GM18498 (cell line): ENCODE measurements around the gene THADA.
A peak's percentile ranks its signal among the peaks of the same experiment; 100 is the strongest.
"Not testable (repeated sequence)": the region's sequence is repeated elsewhere in the genome, so short reads cannot be mapped to it uniquely, and the experiment has no call there.

Experiments
- ATAC-seq: cut with Tn5 transposase; IDR thresholded peaks from one replicate; pipeline ENCODE4 v1.9.1; 2021; ENCODE audit warnings: mild to moderate bottlenecking, moderate library complexity; ENCODE audit not compliant: unreplicated experiment

The THADA gene

DNA sequence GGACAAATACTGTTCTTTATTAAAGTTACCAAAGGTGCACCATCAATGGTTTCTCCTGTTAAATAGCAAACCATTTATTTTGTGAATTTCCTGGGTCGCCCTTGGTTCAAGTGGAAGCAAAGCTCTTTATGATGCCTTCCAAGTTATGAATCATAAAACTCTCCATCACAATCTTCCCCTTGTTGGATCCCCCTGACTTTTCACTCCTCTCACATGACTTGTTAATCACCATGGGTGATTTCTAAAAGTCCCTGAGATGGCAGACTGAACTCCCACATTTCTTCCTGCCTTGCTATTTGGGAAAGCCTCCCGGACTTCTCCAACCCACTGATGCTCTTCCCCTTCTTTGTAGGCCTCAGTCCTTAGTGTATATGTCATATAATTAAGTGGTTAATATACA, 176.0 kb downstream of the THADA start:
- no peak for ATAC-seq

GRCh38 chr2:43419243-43419642, 176.6 kb downstream of the THADA start:
- ATAC-seq: no peak

GRCh38 chr2:43418680-43419079, 177.2 kb downstream of the THADA start:
- no peak for ATAC-seq

DNA sequence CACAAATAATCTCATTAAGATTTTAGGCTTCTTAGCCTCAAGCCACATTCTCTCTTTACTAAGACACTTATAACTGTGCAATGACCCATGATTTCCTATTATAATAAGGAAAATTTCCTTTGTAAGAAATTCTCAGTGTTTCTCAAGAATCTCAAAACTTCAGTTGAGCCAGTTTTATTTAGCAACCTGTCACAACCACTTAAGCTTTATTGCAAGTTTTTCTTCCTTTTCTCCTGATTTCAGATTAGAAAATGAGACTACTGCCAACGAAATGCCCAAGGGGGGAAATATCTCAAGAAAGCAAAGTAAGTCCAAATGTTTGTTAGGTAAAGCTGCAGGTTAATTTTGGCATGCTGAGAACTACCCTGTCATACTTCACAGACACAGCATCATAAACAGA, 178.5 kb downstream of the THADA start:
- no peak for ATAC-seq

DNA sequence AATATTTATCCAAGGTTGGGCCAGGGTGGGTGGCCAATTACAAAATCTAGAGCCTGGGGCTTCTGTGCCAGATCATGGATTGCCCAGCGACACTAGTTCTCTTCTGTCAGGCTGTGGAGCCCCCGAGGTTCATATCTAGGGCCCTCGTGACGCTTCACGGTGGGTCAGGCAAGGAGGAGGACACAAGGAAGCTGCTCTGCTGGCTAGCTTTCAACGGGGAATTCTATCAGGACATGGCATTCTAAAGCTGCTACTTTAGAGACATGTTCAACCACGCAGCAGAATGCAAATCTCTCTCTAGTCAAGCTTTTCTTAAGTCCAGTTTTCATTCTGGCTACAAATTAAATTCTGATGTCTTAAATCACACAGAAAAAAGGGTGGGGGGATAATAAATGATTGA, 180.2 kb downstream of the THADA start:
- ATAC-seq: no peak

DNA sequence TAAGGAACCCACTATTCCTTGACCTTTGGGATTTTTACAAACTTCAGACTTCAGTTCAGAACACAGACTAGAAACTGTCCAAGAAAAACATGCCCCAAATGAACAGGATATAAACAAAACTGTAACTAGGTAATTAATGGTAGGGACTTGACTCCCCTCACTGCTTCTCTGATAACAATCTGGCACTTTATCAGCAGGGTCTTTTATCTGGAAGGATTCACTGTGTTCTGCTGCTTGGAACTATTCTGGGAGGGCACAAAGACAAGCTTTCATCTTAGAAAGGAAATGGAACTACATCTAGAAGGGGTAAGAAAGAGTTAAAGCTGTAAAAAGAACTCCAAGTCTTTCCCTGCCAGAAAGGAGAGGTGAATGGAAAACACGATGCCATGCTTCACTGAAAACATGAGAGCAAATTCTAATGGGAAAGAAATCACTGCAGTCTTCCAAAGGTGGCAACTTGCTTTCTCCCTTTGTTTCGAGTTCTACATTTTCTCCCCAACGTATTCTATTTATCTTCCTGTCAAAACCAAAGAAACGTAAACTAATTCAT, 181.2 kb downstream of the THADA start:
- no peak for ATAC-seq

- ATAC-seq: no peak
Observed at GRCh38 chr2:43414033-43414432, 181.8 kb downstream of the THADA start.

GRCh38 chr2:43412114-43412753, 183.6 kb downstream of the THADA start:
- no peak for ATAC-seq

DNA sequence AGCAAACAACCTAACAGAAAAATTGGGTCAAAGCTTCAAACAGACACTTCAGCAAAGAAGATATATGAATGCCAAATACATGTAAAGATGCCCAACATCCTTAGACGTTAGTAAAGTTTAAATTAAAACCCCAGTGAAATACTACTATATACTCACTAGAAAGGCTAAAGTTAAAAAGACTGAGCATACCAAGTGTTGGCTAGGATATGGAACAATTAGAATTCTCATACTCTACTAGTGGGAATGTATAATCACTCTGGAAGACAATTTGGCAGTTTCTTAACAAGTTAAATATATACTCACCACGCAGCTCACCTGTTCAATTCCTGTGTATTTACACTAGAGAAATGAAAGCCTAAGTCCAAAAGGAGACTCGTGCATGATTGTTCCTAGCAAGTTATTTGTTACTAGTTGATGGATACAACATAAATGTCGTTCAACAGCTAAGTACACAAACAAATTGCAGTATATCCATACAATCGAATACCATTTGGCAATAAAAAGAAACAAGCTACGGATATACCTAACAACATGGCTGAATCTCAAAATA, 185.7 kb downstream of the THADA start:
- no peak for ATAC-seq

DNA sequence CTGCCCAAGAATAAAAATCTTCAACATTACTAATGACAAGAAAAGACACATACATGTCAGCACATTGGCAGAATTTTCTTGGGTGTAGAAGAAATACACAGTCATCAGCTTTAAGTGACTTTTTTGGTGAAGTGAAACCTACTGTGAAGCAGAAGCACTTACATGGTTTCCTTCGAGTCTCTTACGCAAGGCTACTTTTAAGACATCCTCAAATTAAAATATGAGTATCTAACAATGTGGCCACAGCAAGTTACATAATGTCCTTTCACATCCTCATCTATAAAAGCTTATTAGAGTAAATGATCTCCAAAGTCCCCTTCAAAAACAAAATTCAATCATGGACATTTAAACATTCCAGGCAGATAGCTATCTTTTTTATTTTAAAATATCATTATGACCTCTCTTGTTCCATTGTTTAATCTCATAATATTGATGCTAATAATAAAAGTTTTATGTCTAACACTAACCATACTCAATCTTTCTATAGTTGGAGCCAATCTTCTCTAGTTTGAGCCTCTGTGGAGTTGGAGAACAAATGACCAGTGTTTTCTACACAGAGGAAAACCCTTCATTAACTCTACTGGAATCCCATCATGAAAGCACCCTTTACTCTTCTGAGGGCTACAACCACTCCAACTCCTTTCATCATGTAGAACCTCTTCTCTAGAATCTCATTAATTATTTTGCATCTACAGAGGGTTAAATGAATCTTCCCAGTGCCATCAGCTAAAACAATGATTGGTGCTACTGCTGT, 187.3 kb downstream of the THADA start:
- ATAC-seq: peak; percentile 79

DNA sequence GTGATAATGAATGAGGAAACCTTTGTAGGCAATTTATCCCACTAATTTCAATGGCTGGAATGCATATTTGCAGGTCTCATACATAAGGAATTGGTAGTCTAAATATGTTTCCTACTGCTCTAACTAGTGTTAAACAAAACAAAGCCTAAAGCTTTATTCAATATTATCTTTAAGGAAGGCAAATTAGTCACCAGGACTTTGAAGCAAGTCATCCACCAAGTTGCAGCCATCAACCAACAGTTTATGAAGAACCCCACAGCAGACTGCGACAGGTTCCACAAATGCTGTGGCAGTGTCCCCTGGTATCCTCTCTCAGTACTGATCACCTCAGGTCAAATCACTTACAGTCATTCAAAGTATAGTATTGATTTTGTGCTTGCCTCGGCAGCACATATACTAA, 187.9 kb downstream of the THADA start:
- ATAC-seq: peak; percentile 67

DNA sequence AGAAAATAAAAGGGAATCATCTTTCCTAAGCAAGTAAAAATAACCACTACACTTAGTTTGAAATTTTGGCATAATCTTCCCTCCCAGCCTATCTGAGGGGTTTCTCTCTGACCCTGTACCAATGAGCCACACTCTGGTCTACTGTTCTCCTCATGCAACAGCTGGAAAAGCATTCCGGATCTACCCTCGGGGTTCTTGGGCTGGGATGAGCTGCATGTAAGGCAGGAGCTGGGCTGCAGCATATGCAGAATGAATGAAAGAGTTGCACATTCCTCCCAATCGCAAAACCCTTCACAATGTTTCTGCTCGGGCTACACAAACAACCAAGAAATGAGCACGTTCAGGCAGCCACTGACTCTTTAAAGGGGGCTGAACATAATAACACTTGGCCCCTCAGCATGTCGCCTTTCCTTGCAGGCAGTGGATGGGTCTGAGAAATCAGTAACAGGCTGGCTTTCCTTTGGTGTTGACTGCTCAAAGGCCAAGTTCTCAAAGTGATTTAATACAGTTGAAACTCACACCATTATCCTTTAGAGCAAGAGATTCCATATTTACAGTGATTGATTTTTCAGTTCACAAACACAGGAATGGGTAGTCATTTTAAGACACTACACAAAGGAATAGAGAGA, 189.1 kb downstream of the THADA start:
- no peak for ATAC-seq

- no peak for ATAC-seq
Observed at GRCh38 chr2:43405829-43406228, 190.0 kb downstream of the THADA start.

DNA sequence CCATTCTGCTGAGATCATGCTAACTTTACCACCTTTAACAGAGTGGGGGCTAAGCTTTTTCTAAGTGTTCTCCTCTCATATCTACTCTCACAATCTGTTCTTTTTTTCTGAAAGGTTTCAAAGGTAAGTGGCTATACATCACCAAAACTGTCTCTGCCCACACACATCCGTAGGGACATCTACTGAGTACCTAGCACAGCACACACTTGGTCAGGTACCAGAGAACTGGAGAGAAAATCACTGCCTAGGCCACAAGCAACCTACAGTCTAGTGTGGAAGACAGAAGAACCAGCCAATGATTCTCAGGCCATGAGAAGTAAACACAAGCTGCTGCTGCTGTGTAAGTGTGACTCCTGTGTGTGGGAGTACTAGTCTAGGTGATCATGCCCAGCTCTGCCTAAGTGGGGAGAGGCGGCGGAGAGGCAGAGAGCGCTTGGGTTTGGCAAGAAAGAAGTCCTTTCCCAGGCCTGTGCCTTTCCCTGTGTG, 193.3 kb downstream of the THADA start:
- ATAC-seq: peak; percentile 64

DNA sequence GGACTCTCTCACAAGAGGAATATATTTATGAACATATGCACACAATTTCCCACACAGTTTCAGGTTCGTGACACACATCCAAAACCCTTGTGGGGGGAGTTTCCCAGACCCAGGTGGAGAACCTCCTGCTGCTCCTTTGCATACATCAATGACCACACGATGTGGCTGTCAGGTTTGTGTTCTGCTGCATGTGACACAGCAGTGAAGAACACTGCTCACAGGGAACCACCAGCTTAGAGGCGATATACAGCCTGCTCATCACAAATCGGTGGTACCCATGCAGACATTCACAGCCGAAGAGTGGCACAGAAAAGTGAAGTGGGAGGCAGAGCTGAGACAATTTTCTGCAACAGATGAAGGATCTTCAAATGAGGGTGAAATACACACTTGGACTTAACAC, 193.8 kb downstream of the THADA start:
- ATAC-seq: peak; percentile 87

DNA sequence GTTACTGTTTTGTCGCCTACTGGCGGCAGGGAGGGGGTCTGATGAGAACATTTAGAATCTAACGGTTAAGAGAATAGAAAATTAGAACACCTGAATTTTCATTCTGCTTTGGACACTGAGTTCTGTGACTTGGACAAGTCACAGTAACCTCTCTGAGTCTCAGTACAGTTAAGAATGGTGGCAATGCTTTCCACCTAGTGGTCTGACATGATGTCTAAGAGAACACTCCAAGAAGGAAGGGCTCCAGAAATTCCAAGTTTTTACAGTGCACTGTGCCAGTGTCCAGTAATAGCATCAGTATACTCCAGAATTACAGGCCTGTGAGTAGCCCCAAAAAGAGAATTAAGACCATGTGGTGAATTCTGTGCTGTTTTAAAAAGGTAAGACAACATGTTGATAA, 195.3 kb downstream of the THADA start:
- ATAC-seq: no peak

- no peak for ATAC-seq
Observed at GRCh38 chr2:43399515-43400264, 196.1 kb downstream of the THADA start.

- no peak for ATAC-seq
Observed at GRCh38 chr2:43399098-43399497, 196.7 kb downstream of the THADA start.

DNA sequence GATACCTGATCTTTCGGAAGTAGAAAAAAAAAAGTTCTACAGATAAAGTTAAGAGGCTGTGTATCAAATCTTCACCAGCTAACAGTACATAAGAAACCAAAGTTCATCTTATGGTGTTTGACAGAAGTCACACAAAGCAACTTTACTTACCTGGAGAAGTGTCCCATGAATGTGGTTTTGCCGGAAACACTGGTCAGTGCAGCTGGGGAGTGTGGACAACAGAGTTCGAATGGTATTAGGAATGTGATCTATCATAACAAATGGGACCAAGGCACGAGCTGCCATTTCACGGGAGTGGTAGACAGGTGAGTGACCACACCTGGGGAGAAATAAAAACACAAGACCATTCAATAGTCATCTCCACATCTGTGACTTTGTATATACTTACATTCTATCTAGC, 198.0 kb downstream of the THADA start:
- no peak for ATAC-seq

GRCh38 chr2:43397411-43397810, 198.4 kb downstream of the THADA start:
- ATAC-seq: no peak

- not testable (repeated sequence) for ATAC-seq
Observed at GRCh38 chr2:43396344-43396743, 199.5 kb downstream of the THADA start.
